Left cardiac atrium (tissue), 4 donors: ENCODE data around the gene ATAD1. TPM values are rescaled to one million over a fixed set of nuclear protein-coding genes. Genes with fewer than 3 reads are reported as not detected.
"Not testable (repeated sequence)": the region's sequence is repeated elsewhere in the genome, so short reads cannot be mapped to it uniquely, and the experiment has no call there.

ENCODE experiments used
- ATAC-seq, 2 donors: fragments of 200-7000 bp; cut with Tn5 transposase; one replicate each; pipeline ENCODE4 v1.9.1; 2020; ENCODE audit warnings: mild to moderate bottlenecking in 2 of 2, moderate library complexity in 2 of 2
- DNase-seq: peaks from one replicate; pipeline ENCODE4 v3.0.0-alpha.2; 2020
- intact Hi-C, 2 donors: fragments of 100-400 bp; cut with DNase I; formaldehyde crosslinking; loops; one replicate each; pipeline versions ENCODE4 v1.14.1 to v1.15.1; 2022 to 2023
- total RNA-seq, 2 donors: library from RNA; stranded (reverse); fragmentation: NEBNext Ultra II Directional; extraction: Animal tissue kit (Norgen Biotek cat#: 25700); gene quantifications; one replicate each; pipeline ENCODE4 v1.2.1, GENCODE V29; 2021
- donor health status: DM: no; HTN: yes; CAD: no.
- donor health status: DM: no; HTN: yes; CAD: no; lungs with severe emphysema.
- donor health status: DM: yes; HTN: yes; CAD: no.
- donor health status: Dilated cardiomyopathy.

ATAD1 gene
- total RNA-seq, 2 donors from 2014 or later = 84.9 to 150 TPM

GRCh38 chr10:87765666-87766376 lies 52.2 kb downstream of the ATAD1 start:
- no peak for ATAC-seq
- DNase-seq = no peak
- intact Hi-C loops = no loop called here

DNA sequence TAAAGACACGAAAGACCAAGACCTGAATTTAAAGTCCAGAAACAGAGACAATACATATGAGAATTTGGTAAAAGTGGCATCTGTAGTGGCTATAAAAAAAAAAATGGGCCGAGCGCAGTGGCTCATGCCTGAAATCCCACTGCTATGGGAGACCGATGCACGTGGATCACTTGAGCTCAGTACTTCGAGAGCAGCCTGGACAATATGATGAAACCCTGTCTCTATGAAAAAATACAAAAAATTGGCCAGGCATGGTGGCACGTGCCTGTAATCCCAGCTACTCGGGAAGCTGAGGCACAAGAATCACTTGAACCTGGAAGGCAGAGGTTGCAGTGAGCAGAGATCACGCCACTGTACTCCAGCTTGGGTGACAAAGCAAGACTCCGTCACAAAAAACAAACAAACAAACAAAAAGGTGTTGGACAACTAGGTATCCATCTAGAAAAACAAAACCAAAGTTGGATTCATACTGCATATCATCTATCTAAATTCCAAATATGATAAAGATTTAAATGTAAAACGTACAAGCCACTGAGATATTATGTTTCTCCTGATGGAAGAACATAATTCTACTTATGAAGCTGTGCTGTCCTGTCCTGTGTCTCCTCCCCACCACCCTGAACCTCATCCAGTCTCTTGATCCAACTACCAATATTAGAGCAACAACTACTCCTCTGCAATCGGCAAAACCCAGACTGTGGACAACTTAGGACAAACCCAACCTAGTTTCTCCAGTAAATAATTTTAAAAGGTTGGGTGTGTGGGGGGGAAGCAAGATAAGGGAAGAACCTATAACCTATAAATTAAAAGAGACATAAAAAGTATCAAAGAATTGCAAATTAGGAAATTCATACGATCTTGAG lies 53.7 kb downstream of the ATAD1 start:
- ATAC-seq (no peak), DNase-seq (no peak)
- intact Hi-C loops = no loop called here

DNA sequence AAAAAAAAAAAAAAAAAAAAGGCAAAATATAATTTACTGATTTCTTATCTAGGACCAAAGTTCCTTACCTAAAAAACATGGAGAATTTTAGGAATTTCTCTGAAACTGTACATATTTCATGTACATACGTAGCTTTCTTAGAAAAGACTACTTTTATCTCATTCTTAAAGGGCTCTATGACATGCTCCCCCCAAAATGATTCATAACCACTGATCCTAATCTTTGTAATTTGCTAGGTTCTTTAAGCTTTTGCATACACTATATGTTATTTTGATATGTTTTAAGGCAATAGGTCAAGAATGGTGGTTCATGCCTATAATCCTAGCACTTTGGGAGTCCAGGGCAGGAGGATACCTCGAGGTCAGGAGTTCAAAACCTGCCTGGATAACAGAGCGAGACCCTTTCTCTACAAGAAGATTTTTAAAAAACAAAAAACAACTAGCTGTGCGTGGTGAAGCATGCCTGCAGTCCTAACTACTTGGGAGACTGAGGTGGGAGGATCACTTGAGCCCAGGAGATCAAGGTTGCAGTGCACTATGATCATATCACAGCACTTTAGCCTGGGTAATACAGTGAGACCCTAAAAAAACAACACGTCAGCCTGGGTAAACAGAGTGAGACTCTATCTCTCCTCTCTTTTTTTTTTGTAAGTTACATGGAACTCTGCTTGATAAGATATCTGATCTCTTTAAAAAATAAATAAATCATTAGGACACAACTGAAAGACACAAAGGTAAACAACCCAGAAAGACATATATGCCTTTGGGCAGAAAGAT lies 54.8 kb downstream of the ATAD1 start:
- intact Hi-C loops = no loop called here
- ATAC-seq = no peak
- no peak for DNase-seq

- DNase-seq = no peak
- intact Hi-C loops = no loop called here
- ATAC-seq = peak in 1 of 2 donors; percentile 84
Observed at GRCh38 chr10:87761892-87762291, 56.1 kb downstream of the ATAD1 start.

DNA sequence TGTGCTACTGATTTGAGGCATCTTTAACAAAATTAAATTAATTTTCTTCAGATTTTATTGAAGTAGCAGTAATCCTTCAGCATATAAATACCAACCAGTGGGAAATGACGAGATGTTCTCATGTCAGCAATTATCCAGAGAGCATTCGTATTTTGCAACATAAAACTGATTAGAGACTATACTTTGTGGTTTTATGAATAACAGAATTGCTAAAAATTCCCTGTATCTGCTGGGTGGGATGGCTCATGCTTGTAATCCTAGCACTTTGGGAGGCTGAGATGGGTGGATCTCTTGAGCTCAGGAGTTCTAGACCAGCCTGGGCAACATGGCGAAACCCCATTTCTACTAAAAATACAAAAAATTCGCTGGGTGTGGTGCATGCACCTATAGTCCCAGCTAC lies 56.9 kb downstream of the ATAD1 start:
- intact Hi-C loops = no loop called here
- ATAC-seq (no peak), DNase-seq (no peak)

GRCh38 chr10:87760195-87760905 lies 57.7 kb downstream of the ATAD1 start:
- intact Hi-C loops = no loop called here
- ATAC-seq (no peak), DNase-seq (no peak)

GRCh38 chr10:87759551-87759950 lies 58.5 kb downstream of the ATAD1 start:
- intact Hi-C loops = no loop called here
- ATAC-seq (no peak), DNase-seq (no peak)

GRCh38 chr10:87757685-87758084 lies 60.3 kb downstream of the ATAD1 start:
- intact Hi-C loops = no loop called here
- DNase-seq = no peak
- no peak for ATAC-seq

DNA sequence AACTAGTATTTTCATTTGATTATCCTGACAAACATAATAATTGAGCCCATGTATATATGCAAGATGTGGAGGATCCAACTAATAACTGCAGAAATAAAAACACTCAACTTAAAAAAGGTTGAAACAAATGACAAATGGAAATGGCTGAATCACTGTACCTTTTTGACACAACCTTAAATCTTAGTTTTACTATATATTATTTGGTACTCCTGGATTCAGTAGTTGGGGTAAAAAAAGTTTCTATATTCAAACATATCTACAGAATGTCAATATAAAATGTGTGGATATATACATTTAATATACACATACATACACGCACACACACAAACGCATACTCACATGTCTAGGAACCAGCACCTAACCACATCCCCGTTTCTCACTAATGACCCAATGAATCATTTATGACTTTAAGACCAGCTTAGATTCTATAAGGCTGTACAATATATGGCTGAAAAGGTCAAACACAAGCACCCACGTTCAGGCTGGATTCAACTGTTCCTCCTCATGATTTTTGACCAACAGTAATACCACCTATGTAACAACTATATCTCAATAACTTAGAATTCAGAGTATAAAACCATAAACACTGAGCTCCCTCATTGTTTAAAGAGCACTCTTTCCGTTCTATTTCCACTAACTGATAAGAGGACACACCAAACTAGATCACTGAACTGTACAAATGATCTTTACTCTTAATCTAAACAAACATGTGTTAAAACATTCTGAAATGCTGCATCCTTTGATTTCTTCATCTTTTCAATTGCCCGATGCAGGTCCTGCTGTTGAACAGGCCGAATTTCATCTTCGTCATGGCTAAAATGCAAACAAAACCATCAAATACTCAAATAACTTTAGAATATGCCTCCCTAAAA lies 63.8 kb downstream of the ATAD1 start:
- DNase-seq (no peak), ATAC-seq (no peak)
- intact Hi-C loops = no loop called here

DNA sequence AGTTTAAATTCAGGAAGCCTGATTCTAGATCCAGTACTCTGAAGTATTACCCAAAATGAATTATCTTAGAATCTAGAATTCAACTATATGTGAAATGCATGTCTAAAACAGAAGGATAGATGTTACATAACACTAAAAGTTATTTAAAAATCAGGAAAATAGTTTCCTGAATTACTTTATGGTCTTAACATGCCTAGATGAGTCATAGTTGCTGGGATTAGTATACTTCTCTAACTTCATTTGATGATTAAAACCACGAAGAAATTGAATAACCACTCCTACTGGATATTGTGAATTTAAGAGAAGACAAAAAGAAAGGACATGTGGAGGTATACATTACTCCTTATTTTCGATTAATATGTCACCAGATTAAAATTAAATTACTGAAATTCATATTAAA lies 65.5 kb downstream of the ATAD1 start:
- no peak for ATAC-seq
- intact Hi-C loops = no loop called here
- DNase-seq = no peak

- intact Hi-C loops = no loop called here
- no peak for DNase-seq
- ATAC-seq = no peak
Observed at GRCh38 chr10:87751274-87751673, 66.8 kb downstream of the ATAD1 start.

DNA sequence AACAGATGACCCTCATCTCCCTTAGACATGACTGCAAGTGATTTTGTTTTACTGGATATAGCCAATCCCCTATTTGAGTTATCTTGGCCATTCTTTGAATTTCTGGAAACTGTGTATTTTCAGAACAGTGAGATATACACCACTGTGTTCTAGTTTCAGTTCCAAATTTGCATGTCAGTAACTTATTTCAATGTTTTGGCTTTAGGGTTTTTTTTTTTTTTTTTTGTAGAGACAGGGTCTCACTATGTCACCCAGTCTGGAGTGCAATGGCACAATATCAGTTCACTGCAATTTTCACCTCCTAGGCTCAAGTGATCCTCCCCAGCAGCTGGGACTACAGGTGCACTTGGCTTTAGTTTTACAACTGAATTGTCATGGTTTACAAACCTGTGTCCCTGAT lies 67.2 kb downstream of the ATAD1 start:
- DNase-seq (no peak), ATAC-seq (no peak)
- intact Hi-C loops = no loop called here

- peak; percentile 50 to 82 for ATAC-seq
- intact Hi-C loops = no loop called here
- no peak for DNase-seq
Observed at GRCh38 chr10:87750001-87750671, 67.9 kb downstream of the ATAD1 start.

DNA sequence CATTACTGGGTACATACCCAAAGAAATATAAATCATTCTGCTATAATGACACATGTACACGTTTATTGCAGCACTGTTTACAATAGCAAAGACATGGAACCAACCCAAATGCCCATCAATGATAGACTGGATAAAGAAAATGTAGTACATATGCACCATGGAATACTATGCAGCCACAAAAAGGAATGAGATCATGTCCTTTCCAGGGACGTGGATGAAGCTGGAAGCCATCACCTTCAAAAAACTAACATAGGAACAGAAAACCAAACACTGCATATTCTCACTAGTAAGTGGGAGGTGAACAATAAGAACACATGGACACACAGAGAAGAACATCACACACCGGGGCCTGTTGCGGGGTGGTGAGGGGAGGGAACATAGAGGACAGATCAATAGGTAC lies 69.8 kb downstream of the ATAD1 start:
- ATAC-seq, intact Hi-C loops, DNase-seq: not testable (repeated sequence)

- ATAC-seq (no peak), DNase-seq (no peak)
- intact Hi-C loops = no loop called here
Observed at GRCh38 chr10:87746911-87747310, 71.1 kb downstream of the ATAD1 start.

- DNase-seq (no peak), ATAC-seq (no peak)
- intact Hi-C loops = no loop called here
Observed at GRCh38 chr10:87744606-87745005, 73.4 kb downstream of the ATAD1 start.

GRCh38 chr10:87742992-87743610 lies 74.9 kb downstream of the ATAD1 start:
- intact Hi-C loops, DNase-seq: not testable (repeated sequence)
- ATAC-seq = peak in 1 of 2 donors; percentile 11
